SU-DHL-6 (cell line): Measurements from ENCODE around the gene GDAP1L1.
"Not testable (repeated sequence)": the region's sequence is repeated elsewhere in the genome, so short reads cannot be mapped to it uniquely, and the experiment has no call there.

ENCODE experiments used
- CTCF ChIP-seq: fragments of 200-600 bp; sonication (generic); IDR thresholded peaks from one replicate; pipeline ENCODE4 v1.5.1; 2017; ENCODE audit warnings: antibody characterized with exemption, mild to moderate bottlenecking, low read length, moderate library complexity; ENCODE audit not compliant: insufficient read depth, poor library complexity, severe bottlenecking
- EZH2phosphoT487 ChIP-seq: fragments of 200-600 bp; sonication (generic), shearing (Covaris generic); conservative IDR thresholded peaks from 2 replicates; pipeline ENCODE4 v1.6.1; 2018; ENCODE audit warnings: mild to moderate bottlenecking, antibody characterized with exemption, low read length, moderate library complexity, mixed read lengths

GRCh38 chr20:44327748-44328147 lies 80.6 kb downstream of the GDAP1L1 start:
- not testable (repeated sequence) for TF ChIP-seq CTCF, EZH2phosphoT487
